ENCODE measurements around the gene ASIC2.

ASIC2 gene

GRCh38 chr17:33023790-33024189 lies 269.3 kb downstream of the ASIC2 start:
- DNase-seq (ENCODE audit: low read depth): no peak
- TF ChIP-seq CTCF (IDR thresholded peaks at IDR 0.05; ENCODE audit: control insufficient read depth, extremely low read depth, insufficient read depth): no peak
- H3K4me3 ChIP-seq (ENCODE audit: low read depth, low read length): no peak overlapping the region

- DNase-seq (ENCODE audit: low read depth): no peak
- no peak overlapping the region for H3K4me3 ChIP-seq (ENCODE audit: low read depth, low read length)
- no peak for TF ChIP-seq CTCF (IDR thresholded peaks at IDR 0.05; ENCODE audit: control insufficient read depth, extremely low read depth, insufficient read depth)
Measured at GRCh38 chr17:33021731-33022408, 271.2 kb downstream of the ASIC2 start.

- no peak overlapping the region for H3K4me3 ChIP-seq (ENCODE audit: low read depth, low read length)
- TF ChIP-seq CTCF (IDR thresholded peaks at IDR 0.05; ENCODE audit: control insufficient read depth, extremely low read depth, insufficient read depth): no peak
- no peak for DNase-seq (ENCODE audit: low read depth)
Measured at GRCh38 chr17:33019161-33019890, 273.8 kb downstream of the ASIC2 start.

GRCh38 chr17:33017366-33017765 lies 275.7 kb downstream of the ASIC2 start:
- no peak overlapping the region for H3K4me3 ChIP-seq (ENCODE audit: low read depth, low read length)
- DNase-seq (ENCODE audit: low read depth): no peak
- no peak for TF ChIP-seq CTCF (IDR thresholded peaks at IDR 0.05; ENCODE audit: control insufficient read depth, extremely low read depth, insufficient read depth)

- no peak for DNase-seq (ENCODE audit: low read depth)
- TF ChIP-seq CTCF (IDR thresholded peaks at IDR 0.05; ENCODE audit: control insufficient read depth, extremely low read depth, insufficient read depth): no peak
- H3K4me3 ChIP-seq (ENCODE audit: low read depth, low read length): no peak overlapping the region
Measured at GRCh38 chr17:33016920-33017319, 276.2 kb downstream of the ASIC2 start.

GRCh38 chr17:33015716-33016346 lies 277.3 kb downstream of the ASIC2 start:
- TF ChIP-seq CTCF (IDR thresholded peaks at IDR 0.05; ENCODE audit: control insufficient read depth, extremely low read depth, insufficient read depth): no peak
- H3K4me3 ChIP-seq (ENCODE audit: low read depth, low read length): no peak overlapping the region
- no peak for DNase-seq (ENCODE audit: low read depth)

Measured in LNCaP clone FGC (cell line).